ENCODE data around the gene SPEN.

SPEN gene

DNA sequence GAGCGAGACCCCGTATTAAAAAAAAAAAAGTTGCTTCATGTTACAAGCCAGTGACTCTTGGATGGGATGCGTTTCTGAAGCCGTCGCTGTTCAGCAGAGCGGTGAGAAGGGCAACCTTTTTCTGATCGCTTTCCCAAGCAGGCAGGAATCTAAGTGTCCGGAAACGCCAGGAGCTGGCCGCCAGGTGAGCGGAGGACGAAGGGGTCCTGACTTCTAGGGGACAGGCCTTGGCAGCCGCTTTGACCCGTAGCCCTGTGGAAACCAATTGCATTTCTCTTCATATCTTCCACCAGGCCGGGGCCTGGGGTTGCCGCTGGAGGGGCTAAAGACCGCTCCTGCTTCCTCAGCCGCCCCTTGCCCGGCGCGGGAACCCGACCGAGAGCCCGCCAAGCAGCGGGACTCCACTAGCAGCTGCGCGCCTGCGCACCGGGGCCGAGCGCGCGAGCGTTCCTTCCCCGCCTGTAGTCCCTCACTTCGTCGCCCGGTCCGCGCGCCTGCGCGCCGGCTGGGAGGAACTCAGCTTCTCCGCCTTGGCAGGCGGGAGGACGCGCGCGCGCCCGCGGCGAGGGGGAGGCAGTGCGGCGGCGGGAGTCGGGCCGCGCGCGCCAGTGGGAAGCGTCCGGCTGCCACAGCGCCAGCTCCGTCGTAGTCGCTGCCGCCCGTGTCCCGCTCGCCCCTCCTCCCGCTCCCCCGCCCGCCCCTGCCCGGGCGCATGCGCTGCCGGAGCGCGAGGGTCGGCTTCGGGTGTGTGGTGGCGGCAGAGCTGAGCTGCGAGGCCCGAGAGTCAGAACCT, at the start of gene SPEN:
Gene SPEN, plus strand, starts transcription at position 608 of the 793 bp plus-strand sequence. CDS start 361 bp downstream, outside the sequence.
- TF ChIP-seq CTCF (conservative IDR thresholded peaks at IDR 0.05; ENCODE audit: low read depth) = no peak
- peak; percentile 89 for DNase-seq (ENCODE audit: low spot score)
- peak within 1 kb of the TSS; percentile 96 for H3K27ac ChIP-seq
- CTCF ChIA-PET = interaction anchor here (0.6 to 1.0 kb wide), 5 partner anchors 9 to 596 kb away, joined by 3 to 7 read pairs (median 3); no protein-coding TSS in a partner anchor
- POLR2A ChIA-PET (ENCODE audit: low non-redundant PET) = interaction anchor here (0.9 to 2.2 kb wide), 2 partner anchors 13 to 52 kb away, joined by 3 to 12 read pairs; no protein-coding TSS in a partner anchor

DNA sequence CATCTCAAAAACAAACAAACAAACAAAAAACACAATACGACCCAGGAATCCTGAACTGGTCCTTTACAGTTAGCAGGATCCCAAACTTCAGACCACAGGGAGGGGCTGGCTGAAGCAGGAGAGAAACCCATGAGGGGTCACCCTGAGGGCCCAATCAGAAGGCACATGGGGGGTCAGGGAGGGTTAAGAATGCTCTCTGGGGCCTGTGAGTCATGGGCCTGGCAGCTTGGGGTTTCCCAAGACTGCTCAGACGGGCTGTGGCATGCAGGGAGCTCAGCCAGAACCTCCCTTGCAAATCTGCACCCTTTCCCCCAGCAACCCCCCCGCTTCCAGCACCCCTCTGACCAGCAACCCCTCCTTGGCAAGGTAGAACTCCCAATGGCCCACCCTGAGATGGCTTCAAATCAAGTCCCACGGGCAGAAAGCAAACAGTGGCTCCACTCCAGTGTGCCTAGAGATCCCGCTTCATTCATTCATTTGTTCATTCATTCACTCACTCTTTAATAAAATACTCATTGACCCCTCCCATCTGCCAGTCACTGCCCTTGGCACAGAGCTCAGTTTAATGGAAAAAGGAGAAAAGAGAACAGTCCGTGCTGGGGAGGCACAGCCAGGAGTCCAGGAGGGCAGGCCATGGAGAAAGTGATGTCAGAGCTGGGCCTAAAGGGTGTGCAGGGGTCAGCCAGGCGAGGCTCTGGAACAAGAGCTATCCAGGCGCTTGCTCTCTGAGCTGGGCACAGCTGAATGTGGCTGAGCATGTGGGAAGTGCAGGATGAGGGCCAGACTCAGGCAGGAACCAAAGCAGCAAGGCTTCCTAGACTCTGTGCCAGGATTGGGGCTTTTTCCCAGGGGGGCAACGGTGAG, 48.3 kb upstream of the SPEN start:
- CTCF ChIA-PET = interaction anchor here (0.6 to 0.7 kb wide), 3 partner anchors 117 to 1131 kb away, joined by 3 to 7 read pairs (median 3); no protein-coding TSS in a partner anchor
- no peak for TF ChIP-seq CTCF (conservative IDR thresholded peaks at IDR 0.05; ENCODE audit: low read depth)
- DNase-seq (ENCODE audit: low spot score) = peak; percentile 98
- POLR2A ChIA-PET (ENCODE audit: low non-redundant PET) = no interaction called here
- H3K27ac ChIP-seq = peak overlapping the region; percentile 99

DNA sequence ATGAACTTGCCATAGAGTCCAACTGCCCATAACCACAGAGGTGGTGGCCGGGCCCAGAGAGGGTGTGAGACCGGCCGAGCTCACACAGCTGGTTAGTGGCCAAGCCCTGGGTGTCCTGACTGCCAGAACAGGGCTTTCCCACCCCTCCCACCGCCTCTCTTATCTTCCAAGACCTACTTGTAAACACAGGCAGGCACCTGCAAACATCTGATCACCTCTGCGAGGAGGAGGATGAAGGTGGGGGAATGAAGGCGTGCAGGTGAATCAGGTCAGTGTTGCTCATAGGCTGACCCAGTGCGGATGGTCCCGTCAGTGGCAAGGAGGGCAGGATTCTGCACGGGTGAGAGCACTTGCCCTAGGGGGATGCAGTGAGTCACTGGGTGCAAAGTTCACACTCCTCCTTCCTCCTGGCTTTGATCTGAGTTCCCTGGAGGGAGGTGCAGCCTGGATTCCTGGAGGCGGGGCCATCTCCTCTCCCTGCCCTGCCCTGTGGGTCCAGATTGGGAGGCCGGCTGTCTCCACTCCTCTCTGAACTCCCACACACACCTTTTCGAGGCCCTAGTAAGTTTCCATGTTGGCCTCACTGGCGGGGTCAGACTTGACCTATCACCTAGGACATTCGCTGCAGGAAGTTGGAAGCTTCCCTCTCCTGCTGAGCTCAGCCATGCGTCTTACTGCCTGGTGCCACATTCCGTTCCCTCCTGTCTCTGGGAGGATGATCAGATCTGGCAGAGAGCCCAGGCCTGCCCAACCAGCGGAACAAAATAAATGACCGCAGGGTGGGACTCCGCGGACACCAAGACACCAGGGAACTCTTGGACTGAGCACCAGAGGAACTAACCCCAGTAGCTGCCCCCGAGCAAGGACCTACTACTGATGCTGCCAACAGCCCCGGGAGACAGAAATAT, 47.3 kb upstream of the SPEN start:
- TF ChIP-seq CTCF (conservative IDR thresholded peaks at IDR 0.05; ENCODE audit: low read depth) = no peak
- peak; percentile 98 for DNase-seq (ENCODE audit: low spot score)
- CTCF ChIA-PET = interaction anchor here (0.7 to 1.2 kb wide), 3 partner anchors 15 to 207 kb away, joined by 3 to 11 read pairs (median 3); no protein-coding TSS in a partner anchor
- POLR2A ChIA-PET (ENCODE audit: low non-redundant PET) = interaction anchor here (1.4 kb wide), 1 partner anchor 32 kb away, joined by 3 read pairs; no protein-coding TSS in a partner anchor
- H3K27ac ChIP-seq = peak overlapping the region; percentile 99

DNA sequence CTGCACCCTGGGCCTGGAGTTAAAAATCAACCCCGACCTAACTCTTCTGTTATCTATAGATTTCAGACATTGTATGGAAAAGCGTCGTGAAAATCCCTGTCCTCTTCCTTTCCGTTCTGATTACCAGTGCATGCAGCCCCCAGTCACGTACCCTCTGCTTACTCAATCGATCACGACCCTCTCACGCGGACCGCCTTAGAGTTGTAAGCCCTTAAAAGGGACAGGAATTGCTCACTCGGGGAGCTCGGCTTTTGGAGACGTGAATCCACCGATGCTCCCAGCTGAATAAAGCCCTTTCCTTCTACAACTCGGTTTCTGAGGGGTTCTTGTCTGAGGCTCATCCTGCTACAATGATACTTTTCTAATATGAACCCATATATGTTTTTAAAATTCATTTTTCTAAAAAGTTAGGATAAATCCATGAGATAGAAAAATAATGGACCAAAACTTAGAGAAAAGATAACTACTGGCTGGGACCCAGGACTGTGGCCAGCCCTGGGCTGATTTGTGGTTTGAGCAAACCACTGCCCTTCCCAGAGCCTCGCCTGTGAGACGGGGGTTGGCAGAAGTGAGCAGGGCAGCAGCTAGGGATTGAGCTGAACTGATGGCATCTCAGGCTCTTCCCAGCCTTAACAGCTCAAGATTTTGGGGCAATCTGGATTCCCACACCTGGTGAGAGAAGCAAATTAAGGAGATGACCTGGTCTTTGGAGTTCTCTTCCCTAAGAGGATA, 45.1 kb upstream of the SPEN start:
- POLR2A ChIA-PET (ENCODE audit: low non-redundant PET) = interaction anchor here (0.5 to 0.6 kb wide), 2 partner anchors 29 to 921 kb away, joined by 3 to 4 read pairs; no protein-coding TSS in a partner anchor
- CTCF ChIA-PET = interaction anchor here (0.5 to 1.2 kb wide), 4 partner anchors 15 to 157 kb away, joined by 3 read pairs; partner anchors contain the start of gene SPEN
- H3K27ac ChIP-seq = peak overlapping the region; percentile 99
- no peak for TF ChIP-seq CTCF (conservative IDR thresholded peaks at IDR 0.05; ENCODE audit: low read depth)
- no peak for DNase-seq (ENCODE audit: low spot score)

DNA sequence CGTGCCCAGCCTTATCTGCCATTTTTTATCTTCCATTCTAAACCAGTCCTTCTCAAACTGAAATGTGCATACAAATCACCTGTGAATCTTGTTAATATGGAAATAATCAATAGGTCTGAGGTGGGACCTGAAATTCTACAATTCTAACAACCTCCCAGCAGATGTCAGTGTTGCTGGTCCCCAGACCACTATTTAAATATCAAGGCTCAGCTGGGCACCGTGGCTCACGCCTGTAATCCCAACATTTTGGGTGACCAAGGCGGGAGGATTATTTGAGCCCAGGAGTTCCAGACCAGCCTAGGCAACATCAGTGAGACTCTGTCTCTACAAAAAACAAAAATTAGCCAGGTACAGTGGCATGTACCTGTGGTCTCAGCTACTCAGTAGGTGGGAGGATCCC, 44.1 kb upstream of the SPEN start:
- no peak for DNase-seq (ENCODE audit: low spot score)
- POLR2A ChIA-PET (ENCODE audit: low non-redundant PET) = no interaction called here
- TF ChIP-seq CTCF (conservative IDR thresholded peaks at IDR 0.05; ENCODE audit: low read depth) = no peak; the same call in 1 of the 2 replicates
- H3K27ac ChIP-seq = peak overlapping the region; percentile 24
- CTCF ChIA-PET = interaction anchor here (0.7 to 1.5 kb wide), 5 partner anchors 12 to 191 kb away, joined by 3 to 8 read pairs (median 3); partner anchors contain the start of gene SPEN

Data from RWPE1 (cell line).